HS-5 (cell line): ENCODE data around the gene TFCP2L1.

Experiments used
- DNase-seq: peaks from one replicate; pipeline ENCODE4 v3.0.0-alpha.2; 2012; ENCODE audit warnings: low read depth

The TFCP2L1 gene

GRCh38 chr2:121196132-121196848, 88.7 kb downstream of the TFCP2L1 start:
- DNase-seq, result no peak

- DNase-seq, result no peak
These were observed 90.0 kb downstream of the TFCP2L1 start for GRCh38 chr2:121195036-121195435.

GRCh38 chr2:121194626-121195025, 90.4 kb downstream of the TFCP2L1 start:
- DNase-seq, result no peak

- no peak for DNase-seq
These were observed 91.8 kb downstream of the TFCP2L1 start for GRCh38 chr2:121193185-121193584.

GRCh38 chr2:121192576-121192975, 92.4 kb downstream of the TFCP2L1 start:
- DNase-seq, result no peak

- DNase-seq, result no peak
These were observed 93.5 kb downstream of the TFCP2L1 start for GRCh38 chr2:121191191-121192170.

GRCh38 chr2:121189661-121190381, 95.2 kb downstream of the TFCP2L1 start:
- DNase-seq, result no peak

GRCh38 chr2:121189011-121189410, 96.0 kb downstream of the TFCP2L1 start:
- DNase-seq, result no peak

GRCh38 chr2:121187982-121188411, 97.0 kb downstream of the TFCP2L1 start:
- DNase-seq, result no peak

- no peak for DNase-seq
These were observed 97.5 kb downstream of the TFCP2L1 start for GRCh38 chr2:121187351-121187981.

- DNase-seq, result no peak
These were observed 98.7 kb downstream of the TFCP2L1 start for GRCh38 chr2:121186261-121186660.

GRCh38 chr2:121185571-121186074, 99.4 kb downstream of the TFCP2L1 start:
- no peak for DNase-seq

GRCh38 chr2:121185111-121185510, 99.9 kb downstream of the TFCP2L1 start:
- no peak for DNase-seq

GRCh38 chr2:121184248-121184862, 100.6 kb downstream of the TFCP2L1 start:
- no peak for DNase-seq

- no peak for DNase-seq
These were observed 102.5 kb downstream of the TFCP2L1 start for GRCh38 chr2:121182520-121182919.

GRCh38 chr2:121179467-121179866, 105.5 kb downstream of the TFCP2L1 start:
- no peak for DNase-seq

GRCh38 chr2:121178730-121179129, 106.3 kb downstream of the TFCP2L1 start:
- DNase-seq, result no peak

GRCh38 chr2:121177896-121178295, 107.1 kb downstream of the TFCP2L1 start:
- DNase-seq, result no peak

GRCh38 chr2:121175326-121175725, 109.7 kb downstream of the TFCP2L1 start:
- DNase-seq, result no peak

GRCh38 chr2:121173806-121174205, 111.2 kb downstream of the TFCP2L1 start:
- DNase-seq, result no peak

GRCh38 chr2:121173112-121173511, 111.9 kb downstream of the TFCP2L1 start:
- DNase-seq, result peak; percentile 3
